ENCODE data around the gene ENPP3. TPM values are rescaled to one million over a fixed set of nuclear protein-coding genes. Genes with fewer than 3 reads are reported as not detected.

Gene ENPP3
- total and polyA plus RNA-seq, 10 donors, result 0.23 to 1.3 (median 0.54) TPM

DNA sequence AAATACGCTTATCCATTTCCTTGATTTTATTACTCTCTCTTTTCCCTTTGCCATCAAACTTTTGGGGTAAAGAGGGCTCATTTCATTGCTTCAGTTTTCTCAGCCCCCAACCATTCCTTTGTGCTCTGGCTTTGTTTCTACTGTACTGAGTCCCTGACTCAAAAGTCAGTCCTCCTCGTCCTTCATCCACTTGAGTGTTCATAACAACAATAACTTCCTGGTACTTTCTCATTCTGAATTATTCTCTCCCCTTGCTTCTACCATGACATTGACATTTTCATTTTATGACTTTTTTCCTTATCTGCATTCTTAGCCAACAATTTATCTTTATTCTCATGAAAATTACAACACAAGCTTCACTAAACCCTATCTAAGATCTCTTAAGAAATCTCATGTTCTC is 911 bp downstream of the ENPP3 start:
- TF ChIP-seq, protein P1, sequence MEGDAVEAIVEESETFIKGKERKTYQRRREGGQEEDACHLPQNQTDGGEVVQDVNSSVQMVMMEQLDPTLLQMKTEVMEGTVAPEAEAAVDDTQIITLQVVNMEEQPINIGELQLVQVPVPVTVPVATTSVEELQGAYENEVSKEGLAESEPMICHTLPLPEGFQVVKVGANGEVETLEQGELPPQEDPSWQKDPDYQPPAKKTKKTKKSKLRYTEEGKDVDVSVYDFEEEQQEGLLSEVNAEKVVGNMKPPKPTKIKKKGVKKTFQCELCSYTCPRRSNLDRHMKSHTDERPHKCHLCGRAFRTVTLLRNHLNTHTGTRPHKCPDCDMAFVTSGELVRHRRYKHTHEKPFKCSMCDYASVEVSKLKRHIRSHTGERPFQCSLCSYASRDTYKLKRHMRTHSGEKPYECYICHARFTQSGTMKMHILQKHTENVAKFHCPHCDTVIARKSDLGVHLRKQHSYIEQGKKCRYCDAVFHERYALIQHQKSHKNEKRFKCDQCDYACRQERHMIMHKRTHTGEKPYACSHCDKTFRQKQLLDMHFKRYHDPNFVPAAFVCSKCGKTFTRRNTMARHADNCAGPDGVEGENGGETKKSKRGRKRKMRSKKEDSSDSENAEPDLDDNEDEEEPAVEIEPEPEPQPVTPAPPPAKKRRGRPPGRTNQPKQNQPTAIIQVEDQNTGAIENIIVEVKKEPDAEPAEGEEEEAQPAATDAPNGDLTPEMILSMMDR (IDR thresholded peaks at IDR 0.05 in 8 of 11, conservative IDR thresholded peaks at IDR 0.05 in 3 of 11), result no peak
- TF ChIP-seq POLR2A (IDR thresholded peaks at IDR 0.05) (no peak), POLR2AphosphoS5 (IDR thresholded peaks at IDR 0.05) (no peak)
- peaks cover 0 to 9% (median 0%) of the 10 kb centered on the region in 6 donors for H3K4me1 ChIP-seq
- intact Hi-C loops (cut with DNase I; ENCODE audit: low total_unique reads), result no loop called here
- no peaks in the 10 kb centered on the region for H3K27me3 ChIP-seq (replicated peaks in 1 of 7)
- no peaks in the 10 kb centered on the region for H3K36me3 ChIP-seq
- H3K4me3 ChIP-seq, result no peak overlapping the region
- 69 to 83% (median 75%) methylated on average over 2 of the region's 2 CpGs for WGBS, 5 donors
- DNase-seq, result no peak
- no peaks in the 10 kb centered on the region for H3K9me3 ChIP-seq
- H3K27ac ChIP-seq, result no peak overlapping the region

DNA sequence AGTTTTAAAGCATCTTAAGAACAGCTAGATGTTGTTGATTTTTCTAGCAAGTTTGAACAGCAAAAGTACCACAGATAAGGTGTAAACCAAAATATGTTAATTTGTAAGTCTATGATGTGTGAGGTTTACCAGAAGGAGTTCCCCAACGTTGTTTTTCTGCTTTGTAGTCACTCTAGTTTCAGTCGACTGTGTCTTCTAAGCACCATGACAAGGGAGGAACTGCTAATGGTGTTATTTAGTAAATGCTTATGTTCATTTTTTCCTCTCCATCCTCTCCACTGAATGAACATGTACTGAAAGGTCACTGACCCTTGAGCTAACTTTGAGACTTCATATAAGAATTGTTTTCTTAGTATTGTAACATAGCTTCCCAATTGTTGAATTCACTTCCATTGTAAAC is 3.0 kb downstream of the ENPP3 start:
- WGBS, 5 donors, result 22 to 44% (median 29%) methylated on average over 2 of the region's 2 CpGs
- H3K27me3 ChIP-seq (replicated peaks in 1 of 7), result no peaks in the 10 kb centered on the region
- no peaks in the 10 kb centered on the region for H3K9me3 ChIP-seq
- no peak for DNase-seq
- H3K4me1 ChIP-seq, result peaks cover 0 to 9% (median 0%) of the 10 kb centered on the region in 6 donors
- no peaks in the 10 kb centered on the region for H3K36me3 ChIP-seq
- intact Hi-C loops (cut with DNase I; ENCODE audit: low total_unique reads), result no loop called here
- no peak overlapping the region for H3K4me3 ChIP-seq
- H3K27ac ChIP-seq, result no peak overlapping the region
- TF ChIP-seq, protein P1 (IDR thresholded peaks at IDR 0.05 in 8 of 11, conservative IDR thresholded peaks at IDR 0.05 in 3 of 11), result no peak
- no peak for TF ChIP-seq POLR2AphosphoS5 (IDR thresholded peaks at IDR 0.05)

DNA sequence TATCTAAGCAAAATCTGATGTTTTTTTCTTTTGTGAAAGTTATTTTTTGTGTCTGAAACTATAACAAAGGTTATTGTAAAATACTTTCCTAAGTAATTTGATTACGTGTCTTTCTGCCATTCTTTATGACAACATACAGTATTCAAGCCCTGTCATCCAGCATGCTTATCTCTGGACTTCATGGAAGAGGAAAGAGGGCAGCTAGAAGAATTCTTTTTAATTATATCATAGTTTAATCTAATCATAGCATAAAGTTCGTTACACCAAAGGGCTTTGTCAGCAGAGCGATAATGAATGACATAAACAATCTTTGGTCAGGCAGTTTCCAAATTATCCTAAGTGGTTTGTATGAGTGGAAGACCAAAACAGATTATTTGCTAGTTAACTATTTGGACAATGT is 3.5 kb downstream of the ENPP3 start:
- WGBS, 5 donors, result 87 to 94% (median 88%) methylated on average over 3 of the region's 3 CpGs
- intact Hi-C loops (cut with DNase I; ENCODE audit: low total_unique reads), result no loop called here
- Histone ChIP-seq H3K36me3 (no peaks in the 10 kb centered on the region), H3K27ac (no peak overlapping the region), H3K9me3 (no peaks in the 10 kb centered on the region), H3K27me3 (replicated peaks in 1 of 7) (no peaks in the 10 kb centered on the region), H3K4me1 (peaks cover 0 to 6% (median 0%) of the 10 kb centered on the region in 6 donors), H3K4me3 (no peak overlapping the region)
- DNase-seq, result no peak
- no peak for TF ChIP-seq POLR2AphosphoS5 (IDR thresholded peaks at IDR 0.05)
- TF ChIP-seq, protein P1 (IDR thresholded peaks at IDR 0.05 in 8 of 11, conservative IDR thresholded peaks at IDR 0.05 in 3 of 11), result no peak
- no peak for TF ChIP-seq POLR2A (IDR thresholded peaks at IDR 0.05)

DNA sequence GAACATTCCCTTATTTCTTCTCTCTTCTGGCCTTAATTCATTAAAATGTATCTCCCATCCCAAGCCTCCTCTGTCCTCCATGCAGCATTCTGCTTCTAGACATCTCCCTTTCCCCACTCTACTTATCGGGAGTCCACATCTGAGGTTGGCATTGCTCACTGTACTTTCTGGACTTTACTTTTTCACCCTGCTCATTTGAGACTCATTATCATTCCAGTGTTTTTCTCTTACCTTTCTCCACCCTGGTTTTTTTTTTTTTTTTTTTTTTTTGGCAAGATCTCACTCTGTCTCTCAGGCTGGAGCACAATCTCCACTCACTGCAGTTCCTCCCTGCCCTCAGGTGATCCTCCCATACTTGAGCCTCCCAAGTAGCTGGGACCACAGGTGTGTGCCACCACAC is 4.5 kb downstream of the ENPP3 start:
- Histone ChIP-seq H3K4me3 (no peak overlapping the region), H3K27ac (no peak overlapping the region), H3K9me3 (no peaks in the 10 kb centered on the region), H3K27me3 (replicated peaks in 1 of 7) (no peaks in the 10 kb centered on the region), H3K4me1 (no peaks in the 10 kb centered on the region), H3K36me3 (no peaks in the 10 kb centered on the region)
- intact Hi-C loops (cut with DNase I; ENCODE audit: low total_unique reads), result no loop called here
- WGBS, 5 donors, result 95 to 100% (median 95%) methylated on average over 1 of the region's 1 CpG
- no peak for DNase-seq
- TF ChIP-seq, protein P1 (IDR thresholded peaks at IDR 0.05 in 8 of 11, conservative IDR thresholded peaks at IDR 0.05 in 3 of 11), result no peak
- TF ChIP-seq POLR2AphosphoS5 (IDR thresholded peaks at IDR 0.05) (no peak), POLR2A (IDR thresholded peaks at IDR 0.05) (no peak)
